Vagina (tissue), 2 donors: ENCODE data around the gene CARD11. TPM values are rescaled to one million over a fixed set of nuclear protein-coding genes. Genes with fewer than 3 reads are reported as not detected.

Experiments used
- DNase-seq, 2 donors: peaks; one replicate each; pipeline ENCODE4 v3.0.0-alpha.2; 2017; ENCODE audit errors: extremely low spot score in 2 of 2
- H3K27ac ChIP-seq: fragments of 200-600 bp; sonication (generic); one replicate; pipeline ENCODE4 v1.5.1; 2019
- H3K27me3 ChIP-seq: fragments of 200-600 bp; sonication (generic); one replicate; pipeline ENCODE4 v1.5.1; 2019
- H3K36me3 ChIP-seq, 2 donors: fragments of 200-600 bp; sonication (generic); one replicate each; pipeline ENCODE4 v1.5.1; 2017 to 2019
- H3K4me1 ChIP-seq: fragments of 200-600 bp; sonication (generic); one replicate; pipeline ENCODE4 v1.5.1; 2019
- H3K4me3 ChIP-seq, 2 donors: fragments of 200-600 bp; sonication (generic); 1 replicate in 1 of 2; 2 replicates in 1 of 2; pipeline ENCODE4 v1.5.1; 2016 to 2019
- H3K9me3 ChIP-seq: fragments of 200-600 bp; sonication (generic); one replicate; pipeline ENCODE4 v1.5.1; 2019
- CTCF ChIP-seq, 3 experiments: fragments of 450-650 bp in 2 of 3; fragments of 200-600 bp in 1 of 3; sonication (generic) in 1 of 3; IDR thresholded peaks; one replicate each; pipeline ENCODE4 v1.5.1; 2017 to 2019; ENCODE audit warnings: antibody characterized with exemption in 3 of 3, mild to moderate bottlenecking in 2 of 3, moderate library complexity in 2 of 3
- POLR2A ChIP-seq, 2 donors: fragments of 450-650 bp; IDR thresholded peaks; one replicate each; pipeline ENCODE4 v1.6.1; 2017; ENCODE audit warnings: antibody characterized with exemption in 2 of 2, mild to moderate bottlenecking in 2 of 2, moderate library complexity in 2 of 2
- POLR2AphosphoS5 ChIP-seq, 2 donors: sonication (generic); formaldehyde crosslinking; IDR thresholded peaks; one replicate each; pipeline ENCODE4 v1.9.0; 2017; ENCODE audit warnings: antibody characterized with exemption in 2 of 2, mild to moderate bottlenecking in 2 of 2, low read depth in 1 of 2; ENCODE audit not compliant: insufficient read depth in 1 of 2
- intact Hi-C: fragments of 100-400 bp; cut with DNase I; formaldehyde crosslinking; loops from one replicate; pipeline ENCODE4 v1.15.1; 2023
- total RNA-seq: library from RNA; depleted of rRNA; stranded (reverse); fragments of >200 nt; gene quantifications from one replicate; pipeline ENCODE4 v1.2.3, GENCODE V29; 2016

Gene CARD11
- total RNA-seq, 1 donor from 2014 or later = 2.9 TPM

GRCh38 chr7:2943851-2944601 is 99.6 kb downstream of the CARD11 start:
- Histone ChIP-seq H3K36me3 (no peaks in the 10 kb centered on the region), H3K4me3 (no peak overlapping the region), H3K27me3 (no peaks in the 10 kb centered on the region), H3K4me1 (no peaks in the 10 kb centered on the region), H3K27ac (no peak overlapping the region), H3K9me3 (no peaks in the 10 kb centered on the region)
- TF ChIP-seq CTCF (IDR thresholded peaks at IDR 0.05) (no peak), POLR2A (IDR thresholded peaks at IDR 0.05) (no peak), POLR2AphosphoS5 (IDR thresholded peaks at IDR 0.05; ENCODE audit: insufficient read depth in 1 of 2, low read depth in 1 of 2) (no peak)
- peak in 1 of 2 donors; percentile 64 for DNase-seq
- intact Hi-C loops = no loop called here

GRCh38 chr7:2941216-2941859 is 102.3 kb downstream of the CARD11 start:
- no peak for DNase-seq
- TF ChIP-seq POLR2AphosphoS5 (IDR thresholded peaks at IDR 0.05; ENCODE audit: insufficient read depth in 1 of 2, low read depth in 1 of 2) (no peak), CTCF (IDR thresholded peaks at IDR 0.05) (no peak), POLR2A (IDR thresholded peaks at IDR 0.05) (no peak)
- Histone ChIP-seq H3K27me3 (no peaks in the 10 kb centered on the region), H3K4me3 (no peak overlapping the region), H3K9me3 (no peaks in the 10 kb centered on the region), H3K27ac (no peak overlapping the region), H3K4me1 (no peaks in the 10 kb centered on the region), H3K36me3 (no peaks in the 10 kb centered on the region)
- intact Hi-C loops = no loop called here

DNA sequence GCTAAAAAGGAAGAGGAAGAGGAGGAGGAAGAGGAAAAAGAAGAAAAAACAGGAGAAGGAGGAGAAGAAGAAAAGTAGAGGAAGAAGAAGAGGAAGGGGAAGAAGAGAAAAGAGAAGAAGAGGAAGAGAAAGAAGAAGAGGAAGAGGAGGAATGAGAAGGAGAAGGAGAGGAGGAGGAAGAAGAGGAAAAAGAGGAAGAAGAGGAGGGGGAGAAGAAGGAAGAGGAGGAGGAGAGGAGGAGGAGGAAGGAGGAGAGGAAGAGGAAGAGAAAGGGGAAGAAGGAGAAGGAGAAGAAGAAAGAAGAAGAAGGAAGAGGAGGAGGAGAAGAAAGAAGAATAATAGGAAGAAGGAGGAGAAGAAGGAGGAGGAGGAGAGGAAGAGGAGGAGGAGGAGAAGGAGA is 103.2 kb downstream of the CARD11 start:
- Histone ChIP-seq H3K4me1 (no peaks in the 10 kb centered on the region), H3K27ac (no peak overlapping the region), H3K9me3 (no peaks in the 10 kb centered on the region), H3K4me3 (no peak overlapping the region), H3K27me3 (no peaks in the 10 kb centered on the region), H3K36me3 (no peaks in the 10 kb centered on the region)
- intact Hi-C loops = no loop called here
- DNase-seq = no peak
- TF ChIP-seq POLR2A (IDR thresholded peaks at IDR 0.05) (no peak), CTCF (IDR thresholded peaks at IDR 0.05) (no peak)

GRCh38 chr7:2939193-2939885 is 104.3 kb downstream of the CARD11 start:
- Histone ChIP-seq H3K36me3 (no peaks in the 10 kb centered on the region), H3K27ac (no peak overlapping the region), H3K4me1 (no peaks in the 10 kb centered on the region), H3K4me3 (no peak overlapping the region), H3K27me3 (no peaks in the 10 kb centered on the region), H3K9me3 (no peaks in the 10 kb centered on the region)
- peak in 1 of 2 donors; percentile 28 for DNase-seq
- no peak for TF ChIP-seq CTCF (IDR thresholded peaks at IDR 0.05)
- no peak for TF ChIP-seq POLR2AphosphoS5 (IDR thresholded peaks at IDR 0.05; ENCODE audit: insufficient read depth in 1 of 2, low read depth in 1 of 2)
- no peak for TF ChIP-seq POLR2A (IDR thresholded peaks at IDR 0.05)
- intact Hi-C loops = no loop called here
